NCI-H187 (cell line): Measurements from ENCODE around the gene RPTN.
"Not testable (repeated sequence)": the region's sequence is repeated elsewhere in the genome, so short reads cannot be mapped to it uniquely, and the experiment has no call there.

Experiments used
- DNase-seq, 2 experiments: peaks; one replicate each; lab custom pipeline; 2025; lab: John Stamatoyannopoulos, UW

RPTN gene

DNA sequence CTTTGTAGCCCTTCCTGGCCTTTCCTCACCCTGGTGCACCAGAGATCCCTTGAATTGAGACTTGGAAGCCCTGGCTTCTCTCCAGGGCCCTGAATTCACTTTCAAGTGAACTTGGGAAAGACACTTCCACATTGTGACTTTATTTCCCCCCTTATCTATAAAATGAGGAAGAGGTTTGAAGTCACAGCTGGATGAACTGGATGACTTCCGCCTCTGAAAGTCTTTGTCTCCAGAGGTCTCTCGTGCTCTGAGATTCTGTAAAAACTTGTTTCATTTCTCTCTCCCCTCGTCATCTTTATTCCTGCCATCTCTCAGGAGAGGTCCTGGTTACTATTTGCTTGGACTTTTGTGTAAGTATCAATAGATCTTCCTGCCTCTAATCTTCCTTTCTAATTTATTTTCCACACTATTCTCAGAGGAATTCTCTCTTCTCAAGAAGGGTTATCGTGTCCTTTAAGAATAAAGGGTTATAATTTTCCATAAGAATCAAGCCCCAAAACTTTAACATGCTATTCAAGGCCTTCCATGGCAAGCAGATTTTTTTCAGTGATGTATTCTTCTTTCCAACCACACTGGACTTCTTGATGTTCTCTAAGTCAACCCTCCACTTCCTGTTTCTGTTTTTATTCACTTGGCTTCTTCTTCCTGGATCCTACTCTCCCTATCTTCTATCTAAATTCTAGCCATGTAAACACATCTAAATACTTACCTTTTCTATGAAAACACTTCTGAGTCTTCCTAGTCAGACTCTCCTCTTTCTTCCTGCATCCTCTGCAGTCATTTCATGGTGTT, 6.5 kb upstream of the RPTN start:
- no peak for DNase-seq

DNA sequence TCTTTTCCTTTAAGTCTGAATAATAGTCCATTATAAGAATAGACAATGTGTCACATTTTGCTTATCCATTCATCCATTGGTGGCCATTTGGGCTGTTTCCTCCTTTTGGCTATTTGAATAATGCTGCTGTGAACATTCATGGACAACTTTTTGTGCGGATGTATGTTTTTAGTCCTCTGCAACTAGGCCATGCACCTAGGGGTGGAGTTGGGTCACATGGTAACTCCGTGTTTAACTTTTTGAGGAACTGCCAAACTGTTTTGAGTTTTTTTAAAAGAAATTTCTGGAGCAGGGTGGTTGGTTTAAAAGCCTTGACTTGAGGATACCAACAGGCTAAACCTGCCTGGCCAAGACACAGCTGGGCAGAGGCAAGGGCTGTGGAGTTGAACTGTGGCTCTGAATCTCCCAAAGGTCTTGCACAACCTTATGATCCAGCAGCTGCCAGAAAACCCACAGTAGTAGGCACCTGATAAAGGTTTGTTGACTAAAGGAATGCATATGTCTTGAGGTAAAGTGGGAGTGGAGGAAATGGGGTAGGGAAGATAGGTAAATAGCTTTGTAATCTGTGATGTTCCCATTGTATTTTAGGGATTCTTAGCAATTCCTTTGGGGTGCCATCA, 5.6 kb upstream of the RPTN start:
- no peak for DNase-seq

DNA sequence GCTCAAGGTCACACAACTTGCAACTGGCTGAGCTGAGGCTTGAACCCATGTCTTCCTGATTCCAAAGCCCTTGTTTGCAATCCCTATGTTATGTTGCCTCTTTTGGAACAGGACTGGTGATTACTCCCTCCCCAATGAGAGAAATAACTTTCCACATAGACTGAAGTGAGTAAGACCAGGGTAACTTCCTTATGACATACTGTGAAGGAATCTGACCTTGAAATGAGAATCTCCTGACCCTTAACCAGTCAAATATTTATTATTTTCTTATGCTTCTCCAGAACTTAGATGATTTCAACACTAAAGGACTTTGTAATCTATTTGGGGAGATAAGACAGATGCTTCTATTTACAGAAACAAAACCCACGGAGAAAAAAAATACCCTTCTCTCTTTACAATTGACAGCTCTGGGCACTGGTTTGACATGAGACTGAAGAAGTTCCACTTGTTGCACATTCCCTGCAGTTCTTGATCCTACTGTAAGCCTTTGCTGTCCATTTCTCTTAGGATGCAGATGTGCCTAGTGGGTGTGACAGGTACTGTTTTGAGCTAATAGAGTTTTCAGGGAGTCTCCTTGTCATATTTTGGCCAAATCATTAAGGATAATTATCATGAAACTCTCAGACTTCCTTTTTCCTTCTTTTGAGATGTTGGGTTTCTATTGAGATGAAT, 3.9 kb upstream of the RPTN start:
- DNase-seq = no peak

DNA sequence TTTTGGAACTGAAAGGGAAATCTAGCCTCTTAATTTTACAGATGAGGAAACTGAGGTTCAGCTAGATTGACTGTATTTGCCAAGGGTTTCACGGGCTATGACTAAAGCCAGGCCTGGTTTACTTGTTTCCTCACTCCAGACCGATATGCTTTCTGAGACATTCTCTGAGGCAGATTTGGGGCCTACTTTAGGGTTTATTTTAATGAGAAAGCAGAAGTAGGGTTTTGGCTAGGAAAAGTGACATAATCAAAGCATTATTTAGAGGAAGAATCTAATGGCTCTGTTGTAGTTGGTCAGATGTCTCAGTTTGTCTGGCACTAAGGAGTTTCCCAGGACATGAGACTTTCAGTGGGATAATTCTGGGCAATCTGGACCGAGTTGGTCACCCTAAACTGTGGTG, 1.5 kb upstream of the RPTN start:
- DNase-seq = no peak

DNA sequence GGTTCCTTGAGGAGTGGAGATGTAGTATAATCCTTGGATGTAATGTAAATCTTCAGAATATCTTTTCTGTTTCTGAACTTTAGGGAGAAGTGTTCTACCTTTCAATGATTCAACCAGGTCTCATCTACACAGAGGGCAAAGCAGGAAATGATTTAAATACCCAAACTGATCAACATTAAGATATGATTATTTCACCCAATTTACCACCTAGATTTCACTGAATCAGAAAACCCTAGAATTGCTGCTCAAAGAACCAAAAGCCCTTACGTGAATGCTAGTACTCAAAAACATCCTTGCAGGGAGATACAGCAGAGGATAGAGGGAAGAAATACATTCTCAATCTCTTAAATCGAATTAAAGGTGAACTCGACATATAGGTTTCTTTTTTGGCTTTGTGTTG, 5.0 kb downstream of the RPTN start:
- no peak for DNase-seq

DNA sequence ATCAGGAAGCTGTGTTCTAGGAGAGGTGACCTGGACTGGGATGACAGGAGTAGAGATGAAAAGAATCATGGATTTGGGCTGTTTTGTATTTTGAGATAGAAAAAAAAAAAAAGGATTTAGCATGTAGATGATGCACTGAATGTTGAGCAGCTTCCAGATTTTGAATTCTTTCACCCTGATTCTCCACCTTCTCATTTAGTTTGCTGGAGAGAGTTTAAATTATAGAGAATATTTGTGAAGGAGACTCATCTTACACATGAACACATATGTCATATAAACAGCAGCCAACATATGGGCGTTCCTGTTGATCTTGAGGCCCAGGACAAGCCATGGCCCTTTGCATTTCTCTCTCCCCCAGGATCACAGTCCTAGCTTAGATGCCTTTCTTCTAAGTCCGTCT, 7.4 kb downstream of the RPTN start:
- DNase-seq = no peak

DNA sequence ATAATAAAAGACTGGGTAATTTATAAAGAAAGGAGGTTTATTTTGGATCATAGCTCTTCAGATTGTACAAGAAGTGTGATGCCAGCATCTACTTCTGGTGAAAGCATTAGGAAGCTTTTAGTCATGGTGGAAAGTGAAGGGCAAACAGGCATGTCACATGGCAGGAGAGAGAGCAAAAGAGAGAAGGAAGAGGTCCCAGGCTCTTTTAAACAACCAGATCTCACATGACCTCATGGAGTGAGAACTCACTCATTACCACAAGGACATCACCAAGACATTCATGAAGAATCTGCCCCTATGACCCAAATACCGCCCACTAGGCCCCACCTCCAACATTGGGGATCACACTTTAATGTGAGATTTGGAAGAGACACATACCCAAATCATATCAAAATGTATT, 10.0 kb downstream of the RPTN start:
- DNase-seq = no peak

DNA sequence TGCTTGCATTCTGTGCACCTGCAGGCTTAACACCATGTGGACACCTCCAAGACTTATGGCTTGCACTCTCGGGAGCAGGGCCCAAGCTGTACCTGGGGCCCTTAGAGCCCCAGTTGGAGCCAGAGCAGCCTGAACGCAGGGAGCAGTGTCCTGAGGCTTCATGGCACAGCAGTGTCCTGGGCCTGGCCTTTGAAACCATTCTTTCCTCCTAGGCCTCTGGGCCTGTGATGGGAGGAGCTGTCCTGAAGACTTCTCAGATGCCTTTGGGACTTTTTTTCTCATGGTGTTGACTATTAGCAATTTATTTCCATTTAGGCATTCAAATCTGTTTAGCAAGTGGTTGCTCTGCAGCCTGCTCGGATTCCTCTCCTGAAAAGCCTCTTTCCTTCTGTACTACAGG, 11.0 kb downstream of the RPTN start:
- DNase-seq = no peak

DNA sequence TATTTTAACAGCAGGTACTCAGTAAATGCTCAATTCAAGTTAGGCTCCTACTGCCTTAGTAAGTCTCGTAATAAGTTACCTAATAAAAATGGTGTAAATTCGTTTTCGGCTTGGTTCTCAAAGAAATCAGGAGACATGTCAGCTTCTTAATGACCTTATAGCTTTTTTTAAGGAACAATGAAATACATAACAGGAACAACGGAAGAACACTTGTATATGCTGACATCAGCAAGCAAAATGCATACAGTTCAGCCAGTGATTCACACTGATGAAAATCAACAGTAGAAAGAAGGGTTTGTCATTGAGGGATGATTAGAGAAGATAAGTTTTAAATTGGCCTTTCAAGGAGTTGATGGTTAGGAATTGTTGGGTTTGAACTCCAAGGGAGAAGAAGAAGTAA, 13.3 kb downstream of the RPTN start:
- DNase-seq = no peak

DNA sequence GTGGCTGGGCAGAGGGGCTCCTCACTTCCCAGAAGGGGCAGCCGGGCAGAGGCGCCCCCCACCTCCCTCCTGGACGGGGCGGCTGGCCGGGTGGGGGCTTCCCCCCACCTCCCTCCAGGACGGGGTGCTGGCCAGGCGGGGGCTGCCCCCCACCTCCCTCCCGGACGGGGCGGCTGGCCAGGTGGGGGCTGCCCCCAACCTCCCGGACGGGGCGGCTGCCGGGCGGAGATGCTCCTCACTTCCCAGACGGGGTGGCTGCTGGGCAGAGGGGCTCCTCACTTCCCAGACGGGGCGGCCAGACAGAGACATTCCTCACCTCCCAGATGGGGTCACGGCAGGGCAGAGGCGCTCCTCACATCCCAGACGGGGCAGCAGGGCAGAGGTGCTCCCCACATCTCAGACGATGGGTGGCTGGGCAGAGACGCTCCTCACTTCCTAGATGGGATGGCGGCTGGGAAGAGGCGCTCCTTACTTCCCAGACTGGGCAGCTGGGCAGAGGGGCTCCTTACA, 14.3 kb downstream of the RPTN start:
- not testable (repeated sequence) for DNase-seq

DNA sequence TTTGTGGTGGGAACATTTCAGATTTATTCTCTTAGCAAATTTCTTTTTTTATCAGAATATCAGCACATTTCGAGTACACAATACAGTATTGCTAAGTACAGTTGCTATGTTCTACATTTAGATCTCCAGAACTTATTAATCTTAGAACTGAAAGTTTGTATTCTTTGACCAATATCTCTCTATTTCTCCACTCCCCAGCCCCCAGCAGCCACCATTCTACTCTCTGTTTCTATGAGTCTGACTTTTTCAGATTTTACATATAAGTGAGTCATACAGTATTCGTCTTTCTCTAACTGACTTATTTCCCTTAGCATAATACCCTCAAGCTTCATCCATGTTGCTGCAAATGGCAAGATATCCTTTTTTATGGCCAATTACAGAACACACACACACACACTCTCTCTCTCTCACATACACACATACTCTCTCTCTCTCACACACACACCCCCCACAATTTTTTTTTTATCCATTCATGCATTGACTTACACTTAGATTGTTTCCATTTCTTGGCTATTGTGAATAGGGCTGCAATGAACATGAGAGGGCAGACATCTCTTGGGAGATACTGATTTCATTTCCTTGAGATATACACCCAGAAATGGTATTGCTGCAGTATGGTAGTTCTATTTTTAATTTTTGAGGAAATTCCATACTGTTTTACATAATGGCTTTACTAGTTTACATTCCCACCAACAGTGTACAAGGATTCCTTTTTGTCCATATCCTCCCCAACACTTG, 15.7 kb downstream of the RPTN start:
- DNase-seq = no peak

DNA sequence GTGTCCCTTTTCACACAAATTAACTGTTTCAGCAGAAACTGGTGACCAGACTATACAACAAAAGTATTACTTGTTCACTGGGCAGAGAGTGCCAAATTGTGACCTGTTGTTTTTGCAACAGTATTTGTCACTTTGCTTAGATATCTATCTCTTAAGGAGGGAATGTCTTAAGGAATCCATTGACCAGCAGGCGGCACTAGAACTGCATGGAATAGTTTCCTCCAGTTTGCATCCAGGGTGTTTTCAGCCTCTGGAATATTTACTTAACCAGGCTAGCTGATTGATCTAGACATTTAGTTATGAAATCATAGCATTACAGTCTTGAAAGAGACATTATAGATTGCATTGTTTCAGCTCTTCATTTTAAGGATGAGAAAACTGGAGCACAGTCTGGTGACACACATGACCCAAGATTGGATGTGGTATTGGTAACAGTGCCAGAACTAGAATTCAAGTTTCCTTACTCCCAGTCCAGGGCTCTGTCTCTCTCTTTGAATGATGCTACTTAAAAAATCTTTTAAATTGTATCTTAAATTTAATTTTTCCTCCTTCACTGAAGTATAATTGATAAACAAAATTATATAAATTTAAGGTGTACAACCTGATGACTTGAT, 16.9 kb downstream of the RPTN start:
- no peak for DNase-seq

DNA sequence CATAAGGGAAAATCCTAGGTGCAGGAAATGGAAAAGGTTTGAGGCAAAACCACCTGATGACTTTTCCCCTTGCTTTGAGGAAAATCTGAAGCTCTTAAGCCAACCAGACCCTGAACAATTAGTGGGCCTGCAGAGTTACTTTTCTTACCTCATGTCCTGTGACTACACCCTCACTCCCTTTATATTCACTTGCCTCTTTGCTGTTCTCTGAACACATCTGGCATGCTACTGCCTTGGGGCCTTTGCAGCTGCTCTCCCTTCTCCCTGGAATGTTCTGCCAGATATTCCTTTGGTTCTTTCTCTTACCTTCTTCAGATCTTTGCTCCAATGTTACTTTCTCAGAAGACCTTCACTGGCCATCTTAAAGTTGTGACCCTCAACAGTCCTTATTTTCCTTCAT, 21.8 kb downstream of the RPTN start:
- no peak for DNase-seq

DNA sequence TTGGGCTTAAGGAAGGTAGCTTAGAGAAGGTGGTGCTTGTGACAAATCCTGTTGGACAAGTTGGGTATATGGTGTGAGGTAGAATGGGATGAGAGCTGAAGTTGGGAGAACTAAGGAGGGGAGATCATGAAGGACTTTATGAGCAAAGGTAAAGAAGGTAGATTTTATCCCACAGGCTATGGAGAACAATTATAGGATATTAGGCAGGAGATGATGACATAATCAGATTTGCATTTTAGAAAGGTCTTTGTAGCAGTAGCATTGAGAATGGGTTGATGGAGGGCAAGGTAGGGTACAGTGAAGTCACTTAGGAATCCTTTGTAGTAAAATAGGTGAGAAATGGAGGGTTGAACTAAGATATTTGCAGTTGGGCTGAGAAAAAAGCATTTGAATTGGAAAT, 28.8 kb downstream of the RPTN start:
- no peak for DNase-seq

DNA sequence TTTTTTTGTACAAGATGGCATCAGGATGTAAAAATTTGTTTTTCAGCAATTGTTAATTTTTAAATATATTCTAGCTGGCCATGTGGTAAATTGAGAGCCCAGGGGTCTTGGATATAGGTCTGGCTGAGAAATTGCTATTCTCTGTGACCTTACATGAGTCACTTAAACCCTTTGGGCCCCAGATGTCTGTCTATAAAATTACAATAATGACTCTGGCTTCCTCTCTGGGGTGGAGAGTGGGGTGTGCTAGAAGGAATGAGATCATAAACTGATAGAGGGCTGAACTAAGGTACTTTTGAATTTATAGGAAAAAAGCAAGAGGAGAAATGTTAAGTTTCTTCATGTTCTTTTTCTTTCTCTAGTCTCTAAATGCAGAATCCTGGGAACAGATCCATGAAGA, 31.4 kb downstream of the RPTN start:
- DNase-seq = no peak

DNA sequence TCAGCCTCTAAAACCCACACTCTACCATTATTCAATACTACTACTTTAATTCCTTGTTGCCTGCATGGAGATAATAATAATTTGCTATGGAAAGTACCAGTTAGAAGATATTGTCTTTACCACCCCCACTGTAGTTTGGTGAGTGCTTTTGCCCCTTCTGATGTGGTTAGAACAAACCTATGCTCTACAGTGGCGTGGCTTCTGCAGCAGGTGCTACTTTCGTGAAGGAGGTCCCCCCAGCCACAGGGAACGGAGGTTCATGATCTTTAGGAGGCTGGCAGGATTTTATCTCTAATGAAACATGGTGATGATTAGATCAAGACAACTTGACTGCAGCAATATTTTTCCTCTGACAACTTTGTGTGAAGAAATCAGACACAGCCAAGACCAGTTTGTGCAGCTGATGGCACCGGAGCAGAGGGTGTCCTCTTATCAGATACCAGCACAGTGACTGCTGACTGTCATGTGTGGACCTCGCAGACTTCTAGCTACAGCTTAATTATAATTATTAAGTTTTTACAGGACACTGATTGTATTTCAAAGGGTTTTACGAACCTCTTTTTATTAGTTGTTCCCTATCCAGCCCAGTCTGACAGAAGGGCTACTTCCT, 33.1 kb downstream of the RPTN start:
- no peak for DNase-seq

DNA sequence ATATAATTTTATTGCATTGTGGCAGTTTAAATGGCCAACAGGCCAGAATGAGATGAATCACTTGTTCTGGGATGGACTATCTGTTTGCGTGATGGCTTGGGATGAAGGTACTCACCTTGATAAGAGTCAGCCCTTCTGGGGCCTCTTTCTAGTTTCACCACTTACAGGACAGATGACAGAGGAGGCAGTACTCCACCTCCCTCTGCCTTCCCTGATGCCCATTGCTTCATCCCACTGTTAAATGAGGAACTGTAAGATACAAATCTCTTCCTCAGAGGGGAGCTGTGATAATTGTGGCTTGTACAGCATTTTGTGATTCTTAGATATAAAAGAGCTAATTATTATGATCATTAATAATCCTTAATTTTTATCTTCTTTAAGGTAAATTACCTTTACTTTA, 40.1 kb downstream of the RPTN start:
- DNase-seq = no peak

DNA sequence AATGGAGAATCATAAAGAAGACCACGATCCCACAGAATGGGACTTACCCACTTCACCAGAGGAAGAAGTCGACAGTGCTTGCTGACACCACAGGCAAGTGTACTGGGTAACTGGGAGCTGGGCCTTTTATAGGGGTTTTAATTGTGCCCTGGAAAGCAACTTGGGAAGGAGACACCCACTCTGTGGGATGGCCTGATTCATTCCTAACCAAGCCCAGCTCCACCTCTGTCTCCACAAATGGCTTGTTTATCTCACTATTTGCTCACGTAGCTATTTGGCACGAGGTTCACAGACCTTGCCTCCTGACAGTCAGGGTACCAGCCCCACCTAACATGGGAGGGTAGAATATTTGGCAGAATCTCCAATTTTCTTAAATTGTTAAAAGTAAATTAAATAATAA, 43.7 kb downstream of the RPTN start, which contains the start of gene TCHH:
Gene TCHH, minus strand, starts transcription at position 101 of the 400 bp plus-strand sequence. CDS start 1,364 bp downstream, outside the sequence.
- no peak for DNase-seq

DNA sequence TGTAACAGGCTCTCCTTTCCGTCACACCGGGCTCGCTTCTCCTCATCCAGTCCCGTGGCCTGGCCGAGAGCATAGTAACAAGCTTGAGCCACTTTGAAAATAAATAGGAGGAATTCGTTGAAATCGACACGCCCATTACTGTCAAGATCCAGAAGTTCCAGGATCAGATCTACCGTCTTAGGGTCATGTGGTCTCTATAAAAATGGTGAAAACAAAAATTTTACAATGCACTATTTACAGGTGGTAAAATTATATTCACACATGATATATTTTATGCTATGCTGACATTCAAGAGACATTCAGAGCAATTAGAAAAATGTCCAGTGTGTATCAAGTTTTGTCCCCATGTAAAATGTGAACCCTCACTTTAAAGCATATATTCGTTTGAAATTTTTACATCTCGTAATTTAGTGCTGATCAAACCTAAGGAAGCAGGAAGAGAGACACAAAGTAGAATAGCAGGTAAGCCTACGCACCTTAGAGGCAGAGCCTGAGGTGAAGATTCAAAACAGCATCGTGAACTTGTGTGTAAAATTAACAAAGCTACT, 46.1 kb downstream of the RPTN start:
- no peak for DNase-seq

DNA sequence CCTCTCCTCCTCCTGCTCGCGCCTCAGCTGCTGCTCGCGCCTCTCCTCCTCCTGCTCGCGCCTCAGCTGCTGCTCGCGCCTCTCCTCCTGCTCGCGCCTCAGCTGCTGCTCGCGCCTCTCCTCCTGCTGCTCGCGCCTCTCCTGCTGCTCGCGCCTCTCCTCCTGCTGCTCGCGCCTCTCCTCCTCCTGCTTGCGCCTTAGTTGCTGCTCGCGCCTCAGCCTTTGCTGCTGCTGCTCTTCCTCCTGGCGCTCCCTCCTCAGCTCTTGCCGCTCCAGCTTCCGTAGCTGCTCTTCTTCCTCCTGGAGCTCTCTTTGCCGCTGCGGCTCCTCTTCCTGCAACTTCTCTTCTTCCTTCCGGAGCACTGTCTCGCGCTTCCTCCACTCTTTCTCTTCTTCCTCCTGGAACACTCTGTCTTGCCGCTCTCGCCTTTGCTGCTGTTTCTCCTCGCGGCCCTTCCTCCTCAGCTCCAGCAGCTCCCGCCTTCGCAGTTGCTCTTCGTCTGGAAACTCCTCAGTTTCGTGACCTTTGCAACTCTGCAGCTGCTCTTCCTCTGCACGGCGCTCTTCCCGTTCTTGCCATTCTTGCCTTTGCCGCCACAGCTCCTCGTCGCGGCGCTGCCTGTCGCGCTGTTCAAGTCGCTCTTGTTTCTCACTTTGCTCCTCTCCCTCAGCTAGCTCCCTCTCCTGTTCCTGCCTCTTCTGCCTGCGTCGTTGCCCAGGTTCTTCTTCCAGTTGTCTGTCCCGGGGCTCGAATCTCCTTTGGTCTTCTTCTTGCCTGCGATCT, 46.7 kb downstream of the RPTN start:
- DNase-seq = no peak
